ENCODE results near the gene SLC27A2. TPM values are rescaled to one million over a fixed set of nuclear protein-coding genes. Genes with fewer than 3 reads are reported as not detected.
"Not testable (repeated sequence)": the region's sequence is repeated elsewhere in the genome, so short reads cannot be mapped to it uniquely, and the experiment has no call there.

The SLC27A2 gene
- total RNA-seq, 1 donor from 2014 or later: 75.4 TPM

- H3K27ac Mint-ChIP-seq: peak overlapping the region; percentile 13
- H3K9me3 Mint-ChIP-seq: peaks cover 4% of the 10 kb centered on the region
- intact Hi-C loops (cut with micrococcal nuclease): loop anchor here (5.0 to 10.0 kb wide), 5 partner anchors 152 to 1792 kb away; partner anchors contain the start of gene FGF7
- no peak overlapping the region for H3K4me3 Mint-ChIP-seq
- H3K36me3 Mint-ChIP-seq (ENCODE audit: low read depth): peaks cover 24% of the 10 kb centered on the region
- DNase-seq: no peak
- H3K4me1 Mint-ChIP-seq: peaks cover 44% of the 10 kb centered on the region
- H3K27me3 Mint-ChIP-seq: no peaks in the 10 kb centered on the region
These were observed 35.4 kb upstream of the SLC27A2 start for GRCh38 chr15:50146632-50147031.

GRCh38 chr15:50148362-50148963 lies 33.5 kb upstream of the SLC27A2 start:
- Mint-ChIP-seq H3K27me3 (no peaks in the 10 kb centered on the region), H3K9me3 (no peaks in the 10 kb centered on the region), H3K4me1 (peaks cover 33% of the 10 kb centered on the region), H3K4me3 (no peak overlapping the region), H3K27ac (no peak overlapping the region), H3K36me3 (ENCODE audit: low read depth) (peaks cover 13% of the 10 kb centered on the region)
- intact Hi-C loops (cut with micrococcal nuclease): loop anchor here (5.0 to 10.0 kb wide), 5 partner anchors 154 to 1794 kb away; partner anchors contain the start of gene FGF7
- DNase-seq: peak; percentile 49

- H3K4me3 Mint-ChIP-seq: no peak overlapping the region
- intact Hi-C loops (cut with micrococcal nuclease): loop anchor here (5.0 to 10.0 kb wide), 5 partner anchors 154 to 1794 kb away; partner anchors contain the start of gene FGF7
- H3K4me1 Mint-ChIP-seq: peaks cover 31% of the 10 kb centered on the region
- no peak overlapping the region for H3K27ac Mint-ChIP-seq
- no peak for DNase-seq
- H3K9me3 Mint-ChIP-seq: no peaks in the 10 kb centered on the region
- peaks cover 10% of the 10 kb centered on the region for H3K36me3 Mint-ChIP-seq (ENCODE audit: low read depth)
- H3K27me3 Mint-ChIP-seq: no peaks in the 10 kb centered on the region
These were observed 32.9 kb upstream of the SLC27A2 start for GRCh38 chr15:50149090-50149489.

- H3K27ac Mint-ChIP-seq: no peak overlapping the region
- peaks cover 7% of the 10 kb centered on the region for H3K36me3 Mint-ChIP-seq (ENCODE audit: low read depth)
- peak; percentile 51 for DNase-seq
- no peak overlapping the region for H3K4me3 Mint-ChIP-seq
- no peaks in the 10 kb centered on the region for H3K9me3 Mint-ChIP-seq
- intact Hi-C loops (cut with micrococcal nuclease): no loop called here
- peaks cover 23% of the 10 kb centered on the region for H3K4me1 Mint-ChIP-seq
- no peaks in the 10 kb centered on the region for H3K27me3 Mint-ChIP-seq
These were observed 31.6 kb upstream of the SLC27A2 start for GRCh38 chr15:50150349-50150748.

GRCh38 chr15:50150851-50151250 lies 31.1 kb upstream of the SLC27A2 start:
- H3K27me3 Mint-ChIP-seq: no peaks in the 10 kb centered on the region
- DNase-seq: no peak
- intact Hi-C loops (cut with micrococcal nuclease): no loop called here
- no peak overlapping the region for H3K27ac Mint-ChIP-seq
- peaks cover 20% of the 10 kb centered on the region for H3K4me1 Mint-ChIP-seq
- no peaks in the 10 kb centered on the region for H3K9me3 Mint-ChIP-seq
- no peak overlapping the region for H3K4me3 Mint-ChIP-seq
- peaks cover 7% of the 10 kb centered on the region for H3K36me3 Mint-ChIP-seq (ENCODE audit: low read depth)

GRCh38 chr15:50151476-50151875 lies 30.5 kb upstream of the SLC27A2 start:
- no peak for DNase-seq
- H3K27ac Mint-ChIP-seq: no peak overlapping the region
- H3K36me3 Mint-ChIP-seq (ENCODE audit: low read depth): peaks cover 6% of the 10 kb centered on the region
- H3K27me3 Mint-ChIP-seq: no peaks in the 10 kb centered on the region
- intact Hi-C loops (cut with micrococcal nuclease): no loop called here
- H3K4me1 Mint-ChIP-seq: peaks cover 19% of the 10 kb centered on the region
- H3K9me3 Mint-ChIP-seq: no peaks in the 10 kb centered on the region
- H3K4me3 Mint-ChIP-seq: no peak overlapping the region

GRCh38 chr15:50158236-50158635 lies 23.8 kb upstream of the SLC27A2 start:
- DNase-seq; intact Hi-C loops (cut with micrococcal nuclease); H3K4me1 Mint-ChIP-seq; H3K27ac Mint-ChIP-seq; H3K36me3 Mint-ChIP-seq (ENCODE audit: low read depth); H3K27me3 Mint-ChIP-seq; H3K4me3 Mint-ChIP-seq: not testable (repeated sequence)
- H3K9me3 Mint-ChIP-seq: peaks cover 16% of the 10 kb centered on the region

- Mint-ChIP-seq H3K4me1 (peaks cover 11% of the 10 kb centered on the region), H3K27me3 (peaks cover 6% of the 10 kb centered on the region), H3K4me3 (no peak overlapping the region), H3K27ac (no peak overlapping the region), H3K9me3 (peaks cover 20% of the 10 kb centered on the region), H3K36me3 (ENCODE audit: low read depth) (peaks cover 19% of the 10 kb centered on the region)
- peak; percentile 51 for DNase-seq
- intact Hi-C loops (cut with micrococcal nuclease): no loop called here
These were observed 18.9 kb upstream of the SLC27A2 start for GRCh38 chr15:50162969-50163718.

- DNase-seq: no peak
- intact Hi-C loops (cut with micrococcal nuclease): no loop called here
- Mint-ChIP-seq H3K9me3 (peaks cover 19% of the 10 kb centered on the region), H3K4me3 (no peak overlapping the region), H3K36me3 (ENCODE audit: low read depth) (peaks cover 21% of the 10 kb centered on the region), H3K27ac (no peak overlapping the region), H3K27me3 (peaks cover 6% of the 10 kb centered on the region), H3K4me1 (peaks cover 11% of the 10 kb centered on the region)
These were observed 18.1 kb upstream of the SLC27A2 start for GRCh38 chr15:50163719-50164410.

- Mint-ChIP-seq H3K9me3 (peaks cover 21% of the 10 kb centered on the region), H3K27ac (no peak overlapping the region), H3K4me3 (no peak overlapping the region), H3K36me3 (ENCODE audit: low read depth) (peaks cover 24% of the 10 kb centered on the region), H3K4me1 (peaks cover 13% of the 10 kb centered on the region), H3K27me3 (peaks cover 6% of the 10 kb centered on the region)
- intact Hi-C loops (cut with micrococcal nuclease): no loop called here
- DNase-seq: no peak
These were observed 17.5 kb upstream of the SLC27A2 start for GRCh38 chr15:50164458-50164857.

GRCh38 chr15:50166216-50166615 lies 15.8 kb upstream of the SLC27A2 start:
- Mint-ChIP-seq H3K27me3 (peaks cover 3% of the 10 kb centered on the region), H3K9me3 (peaks cover 16% of the 10 kb centered on the region), H3K27ac (no peak overlapping the region), H3K36me3 (ENCODE audit: low read depth) (peaks cover 32% of the 10 kb centered on the region), H3K4me1 (peaks cover 21% of the 10 kb centered on the region), H3K4me3 (no peak overlapping the region)
- intact Hi-C loops (cut with micrococcal nuclease): no loop called here
- DNase-seq: no peak

GRCh38 chr15:50167110-50167509 lies 14.9 kb upstream of the SLC27A2 start:
- intact Hi-C loops (cut with micrococcal nuclease): no loop called here
- peaks cover 23% of the 10 kb centered on the region for H3K9me3 Mint-ChIP-seq
- H3K27ac Mint-ChIP-seq: no peak overlapping the region
- no peak for DNase-seq
- H3K27me3 Mint-ChIP-seq: no peaks in the 10 kb centered on the region
- no peak overlapping the region for H3K4me3 Mint-ChIP-seq
- peaks cover 40% of the 10 kb centered on the region for H3K36me3 Mint-ChIP-seq (ENCODE audit: low read depth)
- peaks cover 27% of the 10 kb centered on the region for H3K4me1 Mint-ChIP-seq

- Mint-ChIP-seq H3K4me1 (peaks cover 27% of the 10 kb centered on the region), H3K4me3 (no peak overlapping the region), H3K36me3 (ENCODE audit: low read depth) (peaks cover 37% of the 10 kb centered on the region), H3K27ac (no peak overlapping the region), H3K27me3 (no peaks in the 10 kb centered on the region), H3K9me3 (peaks cover 18% of the 10 kb centered on the region)
- no peak for DNase-seq
- intact Hi-C loops (cut with micrococcal nuclease): no loop called here
These were observed 13.6 kb upstream of the SLC27A2 start for GRCh38 chr15:50168379-50168778.

Data from activated CD4-positive, alpha-beta T cell treated with anti-CD3 and anti-CD28 coated beads, Interleukin-2, amount 10 ng/mL, durations not matched to agents 24 days and 14 days (primary cell).